ENCODE results near the gene RUNX1.

Gene RUNX1

GRCh38 chr21:35046880-35047229, 2.2 kb downstream of the RUNX1 start:
- Mint-ChIP-seq H3K9me3 (no peaks in the 10 kb centered on the region), H3K4me3 (peak overlapping the region; percentile 66 to 78), H3K27ac (peak overlapping the region in 1 of 2 donors; percentile 94), H3K4me1 (peaks cover 87% of the 10 kb centered on the region), H3K27me3 (no peaks in the 10 kb centered on the region)
- ATAC-seq = no peak
- no peak for DNase-seq

- Mint-ChIP-seq H3K9me3 (no peaks in the 10 kb centered on the region), H3K27me3 (no peaks in the 10 kb centered on the region), H3K4me1 (peaks cover 87% of the 10 kb centered on the region), H3K27ac (no peak overlapping the region), H3K4me3 (peak overlapping the region; percentile 66 to 78)
- ATAC-seq (no peak), DNase-seq (no peak)
Measured at GRCh38 chr21:35046263-35046624, 2.9 kb downstream of the RUNX1 start.

- DNase-seq = peak; percentile 59
Measured at GRCh38 chr21:35045542-35046262, 3.4 kb downstream of the RUNX1 start.

GRCh38 chr21:35044770-35045541, 4.1 kb downstream of the RUNX1 start:
- Mint-ChIP-seq H3K9me3 (no peaks in the 10 kb centered on the region), H3K27ac (peak overlapping the region; percentile 48 to 96), H3K4me3 (peak overlapping the region; percentile 66 to 78), H3K4me1 (peaks cover 86% of the 10 kb centered on the region), H3K27me3 (no peaks in the 10 kb centered on the region)
- DNase-seq (peak in 1 of 2 donors; percentile 30), ATAC-seq (no peak)

More at GRCh38 chr21:35045542-35046262, 3.4 kb downstream of the RUNX1 start:
- no peaks in the 10 kb centered on the region for H3K27me3 Mint-ChIP-seq
- no peaks in the 10 kb centered on the region for H3K9me3 Mint-ChIP-seq
- peaks cover 86% of the 10 kb centered on the region for H3K4me1 Mint-ChIP-seq
- peak; percentile 13 for ATAC-seq
- H3K4me3 Mint-ChIP-seq = peak overlapping the region; percentile 66 to 78
- H3K27ac Mint-ChIP-seq = peak overlapping the region; percentile 73 to 96

- no peak for DNase-seq
- Mint-ChIP-seq H3K4me3 (peak overlapping the region; percentile 8 to 66), H3K4me1 (peaks cover 80% of the 10 kb centered on the region), H3K27ac (peak overlapping the region; percentile 41 to 62), H3K9me3 (no peaks in the 10 kb centered on the region), H3K27me3 (no peaks in the 10 kb centered on the region)
- no peak for ATAC-seq
Measured at GRCh38 chr21:35044128-35044527, 5.0 kb downstream of the RUNX1 start.

GRCh38 chr21:35043549-35043948, 5.6 kb downstream of the RUNX1 start:
- Mint-ChIP-seq H3K9me3 (no peaks in the 10 kb centered on the region), H3K27me3 (no peaks in the 10 kb centered on the region), H3K27ac (peak overlapping the region in 1 of 2 donors; percentile 62), H3K4me3 (peak overlapping the region in 1 of 2 donors; percentile 66), H3K4me1 (peaks cover 83% of the 10 kb centered on the region)
- DNase-seq (no peak), ATAC-seq (no peak)

- H3K4me1 Mint-ChIP-seq = peaks cover 85% of the 10 kb centered on the region
- H3K27me3 Mint-ChIP-seq = no peaks in the 10 kb centered on the region
- peak overlapping the region in 1 of 2 donors; percentile 8 for H3K27ac Mint-ChIP-seq
- ATAC-seq (no peak), DNase-seq (no peak)
- H3K4me3 Mint-ChIP-seq = peak overlapping the region; percentile 42 to 62
- H3K9me3 Mint-ChIP-seq = no peaks in the 10 kb centered on the region
Measured at GRCh38 chr21:35042836-35043235, 6.3 kb downstream of the RUNX1 start.

- no peaks in the 10 kb centered on the region for H3K9me3 Mint-ChIP-seq
- peaks cover 90% of the 10 kb centered on the region for H3K4me1 Mint-ChIP-seq
- ATAC-seq (no peak), DNase-seq (no peak)
- peak overlapping the region; percentile 49 to 62 for H3K4me3 Mint-ChIP-seq
- H3K27ac Mint-ChIP-seq = peak overlapping the region in 1 of 2 donors; percentile 72
- H3K27me3 Mint-ChIP-seq = no peaks in the 10 kb centered on the region
Measured at GRCh38 chr21:35041881-35042280, 7.2 kb downstream of the RUNX1 start.

- no peaks in the 10 kb centered on the region for H3K9me3 Mint-ChIP-seq
- no peaks in the 10 kb centered on the region for H3K27me3 Mint-ChIP-seq
- H3K27ac Mint-ChIP-seq = no peak overlapping the region
- H3K4me3 Mint-ChIP-seq = peak overlapping the region; percentile 49 to 62
- DNase-seq = no peak
- no peak for ATAC-seq
- peaks cover 90% of the 10 kb centered on the region for H3K4me1 Mint-ChIP-seq
Measured at GRCh38 chr21:35041122-35041521, 8.0 kb downstream of the RUNX1 start.

- H3K27me3 Mint-ChIP-seq = no peaks in the 10 kb centered on the region
- no peak overlapping the region for H3K27ac Mint-ChIP-seq
- peak overlapping the region in 1 of 2 donors; percentile 18 for H3K4me3 Mint-ChIP-seq
- H3K9me3 Mint-ChIP-seq = no peaks in the 10 kb centered on the region
- ATAC-seq = no peak
- DNase-seq = no peak
- H3K4me1 Mint-ChIP-seq = peaks cover 93% of the 10 kb centered on the region
Measured at GRCh38 chr21:35039595-35040289, 9.4 kb downstream of the RUNX1 start.

- peak overlapping the region; percentile 60 to 75 for H3K4me3 Mint-ChIP-seq
- no peaks in the 10 kb centered on the region for H3K27me3 Mint-ChIP-seq
- no peaks in the 10 kb centered on the region for H3K9me3 Mint-ChIP-seq
- DNase-seq (no peak), ATAC-seq (no peak)
- peaks cover 93% of the 10 kb centered on the region for H3K4me1 Mint-ChIP-seq
- peak overlapping the region in 1 of 2 donors; percentile 62 for H3K27ac Mint-ChIP-seq
Measured at GRCh38 chr21:35038772-35039319, 10.3 kb downstream of the RUNX1 start.

- ATAC-seq = no peak
- Mint-ChIP-seq H3K27ac (peak overlapping the region; percentile 27 to 87), H3K4me1 (peaks cover 88% of the 10 kb centered on the region), H3K27me3 (no peaks in the 10 kb centered on the region), H3K9me3 (peaks cover 0 to 4% of the 10 kb centered on the region in 2 donors), H3K4me3 (peak overlapping the region; percentile 60 to 75)
- no peak for DNase-seq
Measured at GRCh38 chr21:35037384-35037765, 11.7 kb downstream of the RUNX1 start.

- peak overlapping the region; percentile 60 to 75 for H3K4me3 Mint-ChIP-seq
- no peak for DNase-seq
- peak overlapping the region; percentile 27 to 40 for H3K27ac Mint-ChIP-seq
- peak; percentile 42 for ATAC-seq
- peaks cover 0 to 4% of the 10 kb centered on the region in 2 donors for H3K9me3 Mint-ChIP-seq
- H3K27me3 Mint-ChIP-seq = no peaks in the 10 kb centered on the region
- peaks cover 88% of the 10 kb centered on the region for H3K4me1 Mint-ChIP-seq
Measured at GRCh38 chr21:35036465-35037383, 12.4 kb downstream of the RUNX1 start.

- H3K9me3 Mint-ChIP-seq = peaks cover 0 to 4% of the 10 kb centered on the region in 2 donors
- H3K4me3 Mint-ChIP-seq = peak overlapping the region in 1 of 2 donors; percentile 42
- peaks cover 84% of the 10 kb centered on the region for H3K4me1 Mint-ChIP-seq
- H3K27me3 Mint-ChIP-seq = no peaks in the 10 kb centered on the region
- H3K27ac Mint-ChIP-seq = no peak overlapping the region
- no peak for ATAC-seq
- no peak for DNase-seq
Measured at GRCh38 chr21:35035581-35035980, 13.5 kb downstream of the RUNX1 start.
